ENCODE results near the gene CC2D2B.

DNA sequence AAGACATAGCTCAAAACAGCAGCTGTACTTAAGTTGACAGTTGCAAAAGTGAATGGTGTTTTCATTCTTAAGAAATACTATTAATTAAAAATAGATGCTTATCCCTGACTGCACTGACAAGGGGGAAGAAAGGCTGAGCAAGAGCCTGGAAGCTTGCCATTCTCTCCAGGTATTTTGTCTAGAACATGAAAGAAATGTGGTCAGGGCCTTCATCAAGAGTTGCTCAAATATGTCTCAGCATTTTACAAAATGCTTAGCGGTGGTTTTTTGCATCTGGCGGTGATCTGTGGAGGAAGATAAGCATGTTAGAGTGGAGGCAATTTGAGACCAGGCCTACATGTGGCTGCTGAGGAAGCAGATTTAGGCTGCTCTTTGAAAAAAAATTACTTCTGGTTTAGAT is 46.4 kb upstream of the CC2D2B start:
- TF ChIP-seq RARB (CRISPR knock-in tag; IDR thresholded peaks at IDR 0.05) = no peak
- TF ChIP-seq ZNF70 (CRISPR knock-in tag; IDR thresholded peaks at IDR 0.05) = no peak
- TF ChIP-seq, protein P1, sequence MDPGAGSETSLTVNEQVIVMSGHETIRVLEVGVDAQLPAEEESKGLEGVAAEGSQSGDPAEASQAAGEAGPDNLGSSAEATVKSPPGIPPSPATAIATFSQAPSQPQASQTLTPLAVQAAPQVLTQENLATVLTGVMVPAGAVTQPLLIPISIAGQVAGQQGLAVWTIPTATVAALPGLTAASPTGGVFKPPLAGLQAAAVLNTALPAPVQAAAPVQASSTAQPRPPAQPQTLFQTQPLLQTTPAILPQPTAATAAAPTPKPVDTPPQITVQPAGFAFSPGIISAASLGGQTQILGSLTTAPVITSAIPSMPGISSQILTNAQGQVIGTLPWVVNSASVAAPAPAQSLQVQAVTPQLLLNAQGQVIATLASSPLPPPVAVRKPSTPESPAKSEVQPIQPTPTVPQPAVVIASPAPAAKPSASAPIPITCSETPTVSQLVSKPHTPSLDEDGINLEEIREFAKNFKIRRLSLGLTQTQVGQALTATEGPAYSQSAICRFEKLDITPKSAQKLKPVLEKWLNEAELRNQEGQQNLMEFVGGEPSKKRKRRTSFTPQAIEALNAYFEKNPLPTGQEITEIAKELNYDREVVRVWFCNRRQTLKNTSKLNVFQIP (CRISPR knock-in tag; IDR thresholded peaks at IDR 0.05; ENCODE audit: borderline replicate concordance, low read depth) = no peak
- TF ChIP-seq, protein P2, sequence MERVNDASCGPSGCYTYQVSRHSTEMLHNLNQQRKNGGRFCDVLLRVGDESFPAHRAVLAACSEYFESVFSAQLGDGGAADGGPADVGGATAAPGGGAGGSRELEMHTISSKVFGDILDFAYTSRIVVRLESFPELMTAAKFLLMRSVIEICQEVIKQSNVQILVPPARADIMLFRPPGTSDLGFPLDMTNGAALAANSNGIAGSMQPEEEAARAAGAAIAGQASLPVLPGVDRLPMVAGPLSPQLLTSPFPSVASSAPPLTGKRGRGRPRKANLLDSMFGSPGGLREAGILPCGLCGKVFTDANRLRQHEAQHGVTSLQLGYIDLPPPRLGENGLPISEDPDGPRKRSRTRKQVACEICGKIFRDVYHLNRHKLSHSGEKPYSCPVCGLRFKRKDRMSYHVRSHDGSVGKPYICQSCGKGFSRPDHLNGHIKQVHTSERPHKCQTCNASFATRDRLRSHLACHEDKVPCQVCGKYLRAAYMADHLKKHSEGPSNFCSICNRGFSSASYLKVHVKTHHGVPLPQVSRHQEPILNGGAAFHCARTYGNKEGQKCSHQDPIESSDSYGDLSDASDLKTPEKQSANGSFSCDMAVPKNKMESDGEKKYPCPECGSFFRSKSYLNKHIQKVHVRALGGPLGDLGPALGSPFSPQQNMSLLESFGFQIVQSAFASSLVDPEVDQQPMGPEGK (CRISPR knock-in tag; IDR thresholded peaks at IDR 0.05; ENCODE audit: borderline replicate concordance) = no peak
- TF ChIP-seq ZFP3 (CRISPR knock-in tag; IDR thresholded peaks at IDR 0.05) = no peak
- TF ChIP-seq, protein P3, sequence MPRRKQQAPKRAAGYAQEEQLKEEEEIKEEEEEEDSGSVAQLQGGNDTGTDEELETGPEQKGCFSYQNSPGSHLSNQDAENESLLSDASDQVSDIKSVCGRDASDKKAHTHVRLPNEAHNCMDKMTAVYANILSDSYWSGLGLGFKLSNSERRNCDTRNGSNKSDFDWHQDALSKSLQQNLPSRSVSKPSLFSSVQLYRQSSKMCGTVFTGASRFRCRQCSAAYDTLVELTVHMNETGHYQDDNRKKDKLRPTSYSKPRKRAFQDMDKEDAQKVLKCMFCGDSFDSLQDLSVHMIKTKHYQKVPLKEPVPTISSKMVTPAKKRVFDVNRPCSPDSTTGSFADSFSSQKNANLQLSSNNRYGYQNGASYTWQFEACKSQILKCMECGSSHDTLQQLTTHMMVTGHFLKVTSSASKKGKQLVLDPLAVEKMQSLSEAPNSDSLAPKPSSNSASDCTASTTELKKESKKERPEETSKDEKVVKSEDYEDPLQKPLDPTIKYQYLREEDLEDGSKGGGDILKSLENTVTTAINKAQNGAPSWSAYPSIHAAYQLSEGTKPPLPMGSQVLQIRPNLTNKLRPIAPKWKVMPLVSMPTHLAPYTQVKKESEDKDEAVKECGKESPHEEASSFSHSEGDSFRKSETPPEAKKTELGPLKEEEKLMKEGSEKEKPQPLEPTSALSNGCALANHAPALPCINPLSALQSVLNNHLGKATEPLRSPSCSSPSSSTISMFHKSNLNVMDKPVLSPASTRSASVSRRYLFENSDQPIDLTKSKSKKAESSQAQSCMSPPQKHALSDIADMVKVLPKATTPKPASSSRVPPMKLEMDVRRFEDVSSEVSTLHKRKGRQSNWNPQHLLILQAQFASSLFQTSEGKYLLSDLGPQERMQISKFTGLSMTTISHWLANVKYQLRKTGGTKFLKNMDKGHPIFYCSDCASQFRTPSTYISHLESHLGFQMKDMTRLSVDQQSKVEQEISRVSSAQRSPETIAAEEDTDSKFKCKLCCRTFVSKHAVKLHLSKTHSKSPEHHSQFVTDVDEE (CRISPR knock-in tag; IDR thresholded peaks at IDR 0.05) = no peak
- no peak for TF ChIP-seq OSR1 (CRISPR knock-in tag; IDR thresholded peaks at IDR 0.05)
- no peak for TF ChIP-seq ARNTL (CRISPR knock-in tag; IDR thresholded peaks at IDR 0.05; ENCODE audit: borderline replicate concordance, low read depth)
- no peak for TF ChIP-seq TCF4 (CRISPR knock-in tag; IDR thresholded peaks at IDR 0.05; ENCODE audit: borderline replicate concordance)

All from SK-N-SH treated with all-trans-retinoic acid at 6 μM for 48 hours (cell line).